ENCODE data around the gene GRM5. TPM values are rescaled to one million over a fixed set of nuclear protein-coding genes. Genes with fewer than 3 reads are reported as not detected.

Gene GRM5
- total RNA-seq, 1 donor from 2014 or later, result not detected

Other genes starting within 250 kb of the GRM5 start
- gene TYR, start 111.9 kb upstream of the GRM5 start, total RNA-seq, result not detected in 2 replicates